ENCODE measurements around the gene AIRE. TPM values are rescaled to one million over a fixed set of nuclear protein-coding genes. Genes with fewer than 3 reads are reported as not detected.
"Not testable (repeated sequence)": the region's sequence is repeated elsewhere in the genome, so short reads cannot be mapped to it uniquely, and the experiment has no call there.

AIRE gene
- total RNA-seq (under 1 TPM in 1 of 4 donors, not detected in 3; 0.19 TPM), polyA plus RNA-seq (under 1 TPM; 0.01 to 0.17 (median 0.04) TPM)
- long read RNA-seq, donor 1, result 0 reads
- long read RNA-seq, donor 2, result 0 reads

GRCh38 chr21:44285138-44285992 lies at the start of gene AIRE:
TSS of gene AIRE (plus strand) at chr21:44285876. CDS start at chr21:44286007, 131 bp downstream.
- no peaks in the 10 kb centered on the region for H3K36me3 ChIP-seq (ENCODE audit: insufficient read depth in 1 of 2, low read depth in 1 of 2)
- ATAC-seq (peak; percentile 62 to 65 (median 64)), DNase-seq (peak; percentile 28 to 58)
- peak within 1 kb of the TSS; percentile 33 for H3K4me3 ChIP-seq
- intact Hi-C loops (cut with DNase I), result no loop called here
- H3K27me3 ChIP-seq (ENCODE audit: insufficient read depth in 3 of 3, low read length in 2 of 3), result peaks cover 0 to 25% (median 3%) of the 10 kb centered on the region in 3 donors
- no peaks in the 10 kb centered on the region for H3K4me1 ChIP-seq
- H3K27ac ChIP-seq, result no peak within 1 kb of the TSS
- no peak for TF ChIP-seq CTCF (IDR thresholded peaks at IDR 0.05)
- 25 to 37% (median 28%) methylated on average over 39 to 56 of the region's 56 CpGs for WGBS, 3 donors
- no peaks in the 10 kb centered on the region for H3K9me3 ChIP-seq

GRCh38 chr21:44240353-44240752 lies 45.3 kb upstream of the AIRE start:
- H3K27ac ChIP-seq; H3K27me3 ChIP-seq (ENCODE audit: insufficient read depth in 3 of 3, low read length in 2 of 3); H3K9me3 ChIP-seq; ATAC-seq; DNase-seq; H3K4me3 ChIP-seq; intact Hi-C loops (cut with DNase I); H3K4me1 ChIP-seq; H3K36me3 ChIP-seq (ENCODE audit: insufficient read depth in 1 of 2, low read depth in 1 of 2): not testable (repeated sequence)
- WGBS, 3 donors, result no CpG with 5 or more reads among the region's 46 CpGs

- H3K9me3 ChIP-seq; H3K27me3 ChIP-seq (ENCODE audit: insufficient read depth in 3 of 3, low read length in 2 of 3); intact Hi-C loops (cut with DNase I); H3K27ac ChIP-seq; H3K36me3 ChIP-seq (ENCODE audit: insufficient read depth in 1 of 2, low read depth in 1 of 2); DNase-seq; H3K4me3 ChIP-seq; H3K4me1 ChIP-seq: not testable (repeated sequence)
- WGBS, 3 donors, result no CpG with 5 or more reads among the region's 53 CpGs
- peak; percentile 51 to 77 (median 58) for ATAC-seq
Measured at GRCh38 chr21:44240842-44241241, 44.8 kb upstream of the AIRE start, which contains the start of gene ICOSLG. TSS of gene ICOSLG (minus strand) at chr21:44240943. CDS start at chr21:44240817, 126 bp downstream.

- DNase-seq; H3K27me3 ChIP-seq (ENCODE audit: insufficient read depth in 3 of 3, low read length in 2 of 3); H3K36me3 ChIP-seq (ENCODE audit: insufficient read depth in 1 of 2, low read depth in 1 of 2); H3K9me3 ChIP-seq; H3K4me1 ChIP-seq; H3K27ac ChIP-seq; intact Hi-C loops (cut with DNase I); H3K4me3 ChIP-seq: not testable (repeated sequence)
- peak in 3 of 4 donors; percentile 9 to 22 (median 12) for ATAC-seq
- WGBS, 3 donors, result no CpG with 5 or more reads among the region's 27 CpGs
Measured at GRCh38 chr21:44241281-44241680, 44.4 kb upstream of the AIRE start.

GRCh38 chr21:44243980-44244379 lies 41.7 kb upstream of the AIRE start:
- WGBS, 3 donors, result no CpG with 5 or more reads among the region's 15 CpGs

GRCh38 chr21:44247904-44248303 lies 37.8 kb upstream of the AIRE start:
- H3K27ac ChIP-seq; DNase-seq; H3K27me3 ChIP-seq (ENCODE audit: insufficient read depth in 3 of 3, low read length in 2 of 3); H3K4me3 ChIP-seq; ATAC-seq; H3K36me3 ChIP-seq (ENCODE audit: insufficient read depth in 1 of 2, low read depth in 1 of 2); intact Hi-C loops (cut with DNase I); H3K4me1 ChIP-seq; H3K9me3 ChIP-seq: not testable (repeated sequence)
- no CpG with 5 or more reads among the region's 17 CpGs for WGBS, 3 donors

More at GRCh38 chr21:44243980-44244379, 41.7 kb upstream of the AIRE start:
- H3K4me3 ChIP-seq; H3K36me3 ChIP-seq (ENCODE audit: insufficient read depth in 1 of 2, low read depth in 1 of 2); H3K27me3 ChIP-seq (ENCODE audit: insufficient read depth in 3 of 3, low read length in 2 of 3); DNase-seq; H3K4me1 ChIP-seq; H3K9me3 ChIP-seq; H3K27ac ChIP-seq; intact Hi-C loops (cut with DNase I): not testable (repeated sequence)
- ATAC-seq, result peak; percentile 87 to 89 (median 88)

GRCh38 chr21:44249204-44250037 lies 36.3 kb upstream of the AIRE start:
- ATAC-seq, result peak; percentile 60 to 81 (median 80)
- H3K27ac ChIP-seq; H3K4me3 ChIP-seq; H3K4me1 ChIP-seq; H3K36me3 ChIP-seq (ENCODE audit: insufficient read depth in 1 of 2, low read depth in 1 of 2); H3K27me3 ChIP-seq (ENCODE audit: insufficient read depth in 3 of 3, low read length in 2 of 3); H3K9me3 ChIP-seq; intact Hi-C loops (cut with DNase I); DNase-seq: not testable (repeated sequence)
- no CpG with 5 or more reads among the region's 33 CpGs for WGBS, 3 donors

Data from psoas muscle (tissue), 8 donors.